Activated naive CD4-positive, alpha-beta T cell treated with anti-CD3 and anti-CD28 coated beads, Interleukin-2, amount 50 U/mL, for 72 hours (primary cell): ENCODE data around the gene DPP10. TPM values are rescaled to one million over a fixed set of nuclear protein-coding genes. Genes with fewer than 3 reads are reported as not detected.

Experiments used
- ATAC-seq, 2 donors: fragments of 150-1000 bp; cut with Tn5 transposase; 2 replicates each; pipeline ENCODE4 v1.10.0; 2021; ENCODE audit warnings: mild to moderate bottlenecking in 2 of 2, moderate library complexity in 2 of 2
- DNase-seq, 2 donors: peaks; one replicate each; pipeline ENCODE4 v3.0.0; 2021 to 2022; ENCODE audit warnings: low spot score in 2 of 2
- H3K27ac Mint-ChIP-seq, 2 donors: one replicate each; pipeline ENCODE4 v1.8.0; 2022; ENCODE audit warnings: mild to moderate bottlenecking in 2 of 2, mixed read lengths in 2 of 2
- H3K36me3 Mint-ChIP-seq, 2 donors: one replicate each; pipeline ENCODE4 v1.8.0; 2022; ENCODE audit warnings: mixed read lengths in 2 of 2
- H3K9me3 Mint-ChIP-seq, 2 donors: one replicate each; pipeline ENCODE4 v1.8.0; 2022; ENCODE audit warnings: mixed read lengths in 2 of 2
- total RNA-seq, 2 donors: library from RNA; stranded (reverse); gene quantifications; one replicate each; pipeline ENCODE4 v1.2.3, GENCODE V29; 2022

The DPP10 gene
- total RNA-seq, 2 donors from 2014 or later: not detected

- peaks cover 9 to 23% of the 10 kb centered on the region in 2 donors for H3K9me3 Mint-ChIP-seq
- ATAC-seq (no peak), DNase-seq (no peak)
- no peaks in the 10 kb centered on the region for H3K36me3 Mint-ChIP-seq
- no peak overlapping the region for H3K27ac Mint-ChIP-seq
Observed at GRCh38 chr2:115484486-115484885, 1042.0 kb downstream of the DPP10 start.

GRCh38 chr2:115484983-115485382 is 1042.5 kb downstream of the DPP10 start:
- H3K9me3 Mint-ChIP-seq: peaks cover 9 to 22% of the 10 kb centered on the region in 2 donors
- no peak overlapping the region for H3K27ac Mint-ChIP-seq
- no peak for DNase-seq
- H3K36me3 Mint-ChIP-seq: no peaks in the 10 kb centered on the region
- no peak for ATAC-seq

- no peaks in the 10 kb centered on the region for H3K36me3 Mint-ChIP-seq
- no peak for DNase-seq
- no peak for ATAC-seq
Observed at GRCh38 chr2:115491186-115491793, 1048.8 kb downstream of the DPP10 start.

GRCh38 chr2:115505331-115505730 is 1062.9 kb downstream of the DPP10 start:
- Mint-ChIP-seq H3K9me3 (peaks cover 18 to 23% of the 10 kb centered on the region in 2 donors), H3K36me3 (no peaks in the 10 kb centered on the region), H3K27ac (no peak overlapping the region)
- DNase-seq: no peak
- ATAC-seq: no peak

More at GRCh38 chr2:115491186-115491793, 1048.8 kb downstream of the DPP10 start:
- peaks cover 5 to 9% of the 10 kb centered on the region in 2 donors for H3K9me3 Mint-ChIP-seq
- H3K27ac Mint-ChIP-seq: no peak overlapping the region

- ATAC-seq (no peak), DNase-seq (no peak)
- Mint-ChIP-seq H3K27ac (no peak overlapping the region), H3K9me3 (peaks cover 13 to 30% of the 10 kb centered on the region in 2 donors), H3K36me3 (peaks cover 0 to 4% of the 10 kb centered on the region in 2 donors)
Observed at GRCh38 chr2:115520727-115521126, 1078.3 kb downstream of the DPP10 start.

GRCh38 chr2:115524452-115524851 is 1082.0 kb downstream of the DPP10 start:
- H3K27ac Mint-ChIP-seq: no peak overlapping the region
- H3K9me3 Mint-ChIP-seq: peaks cover 17 to 33% of the 10 kb centered on the region in 2 donors
- peaks cover 0 to 4% of the 10 kb centered on the region in 2 donors for H3K36me3 Mint-ChIP-seq
- no peak for DNase-seq
- ATAC-seq: no peak

- no peak for ATAC-seq
- no peak overlapping the region for H3K27ac Mint-ChIP-seq
- peaks cover 4 to 10% of the 10 kb centered on the region in 2 donors for H3K9me3 Mint-ChIP-seq
- DNase-seq: no peak
- H3K36me3 Mint-ChIP-seq: no peaks in the 10 kb centered on the region
Observed at GRCh38 chr2:115529627-115530026, 1087.2 kb downstream of the DPP10 start.

GRCh38 chr2:115533081-115533480 is 1090.6 kb downstream of the DPP10 start:
- DNase-seq (no peak), ATAC-seq (no peak)
- Mint-ChIP-seq H3K27ac (no peak overlapping the region), H3K36me3 (no peaks in the 10 kb centered on the region), H3K9me3 (peaks cover 0 to 9% of the 10 kb centered on the region in 2 donors)

- peaks cover 16 to 21% of the 10 kb centered on the region in 2 donors for H3K9me3 Mint-ChIP-seq
- DNase-seq (no peak), ATAC-seq (no peak)
- no peak overlapping the region for H3K27ac Mint-ChIP-seq
- no peaks in the 10 kb centered on the region for H3K36me3 Mint-ChIP-seq
Observed at GRCh38 chr2:115541814-115542213, 1099.4 kb downstream of the DPP10 start.

GRCh38 chr2:115542331-115542730 is 1099.9 kb downstream of the DPP10 start:
- H3K27ac Mint-ChIP-seq: no peak overlapping the region
- DNase-seq (no peak), ATAC-seq (no peak)
- H3K9me3 Mint-ChIP-seq: peaks cover 16 to 21% of the 10 kb centered on the region in 2 donors
- H3K36me3 Mint-ChIP-seq: no peaks in the 10 kb centered on the region

- H3K27ac Mint-ChIP-seq: no peak overlapping the region
- no peak for ATAC-seq
- no peaks in the 10 kb centered on the region for H3K36me3 Mint-ChIP-seq
- DNase-seq: no peak
- peaks cover 16 to 21% of the 10 kb centered on the region in 2 donors for H3K9me3 Mint-ChIP-seq
Observed at GRCh38 chr2:115543024-115543423, 1100.6 kb downstream of the DPP10 start.

GRCh38 chr2:115543461-115543860 is 1101.0 kb downstream of the DPP10 start:
- no peak for DNase-seq
- H3K36me3 Mint-ChIP-seq: no peaks in the 10 kb centered on the region
- no peak for ATAC-seq
- H3K9me3 Mint-ChIP-seq: peaks cover 16 to 21% of the 10 kb centered on the region in 2 donors
- no peak overlapping the region for H3K27ac Mint-ChIP-seq

- Mint-ChIP-seq H3K27ac (no peak overlapping the region), H3K36me3 (no peaks in the 10 kb centered on the region), H3K9me3 (peaks cover 20 to 23% of the 10 kb centered on the region in 2 donors)
- no peak for DNase-seq
- ATAC-seq: no peak
Observed at GRCh38 chr2:115549611-115550130, 1107.2 kb downstream of the DPP10 start.

GRCh38 chr2:115552726-115553125 is 1110.3 kb downstream of the DPP10 start:
- H3K36me3 Mint-ChIP-seq: peaks cover 0 to 4% of the 10 kb centered on the region in 2 donors
- no peak overlapping the region for H3K27ac Mint-ChIP-seq
- peaks cover 19 to 22% of the 10 kb centered on the region in 2 donors for H3K9me3 Mint-ChIP-seq
- no peak for ATAC-seq
- no peak for DNase-seq

GRCh38 chr2:115554153-115554552 is 1111.7 kb downstream of the DPP10 start:
- DNase-seq (no peak), ATAC-seq (no peak)
- H3K9me3 Mint-ChIP-seq: peaks cover 16 to 17% of the 10 kb centered on the region in 2 donors
- peaks cover 0 to 4% of the 10 kb centered on the region in 2 donors for H3K36me3 Mint-ChIP-seq
- no peak overlapping the region for H3K27ac Mint-ChIP-seq

GRCh38 chr2:115558725-115559124 is 1116.3 kb downstream of the DPP10 start:
- ATAC-seq (no peak), DNase-seq (no peak)
- Mint-ChIP-seq H3K9me3 (peaks cover 13 to 21% of the 10 kb centered on the region in 2 donors), H3K36me3 (peaks cover 0 to 4% of the 10 kb centered on the region in 2 donors), H3K27ac (no peak overlapping the region)

- Mint-ChIP-seq H3K9me3 (peaks cover 10 to 18% of the 10 kb centered on the region in 2 donors), H3K36me3 (peaks cover 0 to 4% of the 10 kb centered on the region in 2 donors), H3K27ac (no peak overlapping the region)
- ATAC-seq: no peak
- no peak for DNase-seq
Observed at GRCh38 chr2:115560666-115561065, 1118.2 kb downstream of the DPP10 start.

GRCh38 chr2:115568643-115569042 is 1126.2 kb downstream of the DPP10 start:
- Mint-ChIP-seq H3K27ac (no peak overlapping the region), H3K9me3 (peaks cover 11% of the 10 kb centered on the region in 2 donors), H3K36me3 (peaks cover 0 to 11% of the 10 kb centered on the region in 2 donors)
- DNase-seq (no peak), ATAC-seq (no peak)
